ENCODE results near the gene DDX25. TPM values are rescaled to one million over a fixed set of nuclear protein-coding genes. Genes with fewer than 3 reads are reported as not detected.

The DDX25 gene
- total and polyA plus RNA-seq, 2 of the 13 experiments (the other 11 are each of a cell fraction or from before 2014, with no cell fraction given): 0.17 to 0.29 TPM

DNA sequence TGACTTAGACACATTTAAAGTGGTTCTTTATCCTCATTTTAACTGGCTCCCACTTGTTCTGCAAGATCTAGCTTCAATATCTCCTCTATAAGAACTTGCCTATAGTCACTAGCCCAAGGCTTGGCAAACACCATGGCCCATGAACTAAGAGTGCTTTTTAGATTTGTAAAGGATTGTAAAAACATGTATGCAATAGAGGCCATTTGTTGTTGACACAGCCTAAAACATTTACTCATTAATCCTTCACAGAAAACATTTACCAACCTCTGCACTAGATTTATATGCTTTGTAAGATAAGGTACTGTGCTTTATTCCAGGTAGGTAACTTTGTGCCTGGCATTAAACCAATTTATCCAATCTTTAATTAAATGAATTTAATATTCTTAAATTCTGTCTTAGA is 11.3 kb upstream of the DDX25 start (continued):
- TF ChIP-seq, protein P1, sequence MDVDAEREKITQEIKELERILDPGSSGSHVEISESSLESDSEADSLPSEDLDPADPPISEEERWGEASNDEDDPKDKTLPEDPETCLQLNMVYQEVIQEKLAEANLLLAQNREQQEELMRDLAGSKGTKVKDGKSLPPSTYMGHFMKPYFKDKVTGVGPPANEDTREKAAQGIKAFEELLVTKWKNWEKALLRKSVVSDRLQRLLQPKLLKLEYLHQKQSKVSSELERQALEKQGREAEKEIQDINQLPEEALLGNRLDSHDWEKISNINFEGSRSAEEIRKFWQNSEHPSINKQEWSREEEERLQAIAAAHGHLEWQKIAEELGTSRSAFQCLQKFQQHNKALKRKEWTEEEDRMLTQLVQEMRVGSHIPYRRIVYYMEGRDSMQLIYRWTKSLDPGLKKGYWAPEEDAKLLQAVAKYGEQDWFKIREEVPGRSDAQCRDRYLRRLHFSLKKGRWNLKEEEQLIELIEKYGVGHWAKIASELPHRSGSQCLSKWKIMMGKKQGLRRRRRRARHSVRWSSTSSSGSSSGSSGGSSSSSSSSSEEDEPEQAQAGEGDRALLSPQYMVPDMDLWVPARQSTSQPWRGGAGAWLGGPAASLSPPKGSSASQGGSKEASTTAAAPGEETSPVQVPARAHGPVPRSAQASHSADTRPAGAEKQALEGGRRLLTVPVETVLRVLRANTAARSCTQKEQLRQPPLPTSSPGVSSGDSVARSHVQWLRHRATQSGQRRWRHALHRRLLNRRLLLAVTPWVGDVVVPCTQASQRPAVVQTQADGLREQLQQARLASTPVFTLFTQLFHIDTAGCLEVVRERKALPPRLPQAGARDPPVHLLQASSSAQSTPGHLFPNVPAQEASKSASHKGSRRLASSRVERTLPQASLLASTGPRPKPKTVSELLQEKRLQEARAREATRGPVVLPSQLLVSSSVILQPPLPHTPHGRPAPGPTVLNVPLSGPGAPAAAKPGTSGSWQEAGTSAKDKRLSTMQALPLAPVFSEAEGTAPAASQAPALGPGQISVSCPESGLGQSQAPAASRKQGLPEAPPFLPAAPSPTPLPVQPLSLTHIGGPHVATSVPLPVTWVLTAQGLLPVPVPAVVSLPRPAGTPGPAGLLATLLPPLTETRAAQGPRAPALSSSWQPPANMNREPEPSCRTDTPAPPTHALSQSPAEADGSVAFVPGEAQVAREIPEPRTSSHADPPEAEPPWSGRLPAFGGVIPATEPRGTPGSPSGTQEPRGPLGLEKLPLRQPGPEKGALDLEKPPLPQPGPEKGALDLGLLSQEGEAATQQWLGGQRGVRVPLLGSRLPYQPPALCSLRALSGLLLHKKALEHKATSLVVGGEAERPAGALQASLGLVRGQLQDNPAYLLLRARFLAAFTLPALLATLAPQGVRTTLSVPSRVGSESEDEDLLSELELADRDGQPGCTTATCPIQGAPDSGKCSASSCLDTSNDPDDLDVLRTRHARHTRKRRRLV (CRISPR knock-in tag; IDR thresholded peaks at IDR 0.05): no peak
- TF ChIP-seq FOXK2 (IDR thresholded peaks at IDR 0.05) (no peak), SAP130 (CRISPR knock-in tag; IDR thresholded peaks at IDR 0.05; ENCODE audit: low read depth) (no peak), ZNF569 (CRISPR knock-in tag; IDR thresholded peaks at IDR 0.05; ENCODE audit: borderline replicate concordance) (no peak), SMARCE1 (IDR thresholded peaks at IDR 0.05; ENCODE audit: borderline replicate concordance) (no peak), ZNF24 (IDR thresholded peaks at IDR 0.05) (no peak), MIER3 (CRISPR knock-in tag; IDR thresholded peaks at IDR 0.05; ENCODE audit: borderline replicate concordance) (no peak), ZMYM4 (CRISPR knock-in tag; IDR thresholded peaks at IDR 0.05) (no peak)

DNA sequence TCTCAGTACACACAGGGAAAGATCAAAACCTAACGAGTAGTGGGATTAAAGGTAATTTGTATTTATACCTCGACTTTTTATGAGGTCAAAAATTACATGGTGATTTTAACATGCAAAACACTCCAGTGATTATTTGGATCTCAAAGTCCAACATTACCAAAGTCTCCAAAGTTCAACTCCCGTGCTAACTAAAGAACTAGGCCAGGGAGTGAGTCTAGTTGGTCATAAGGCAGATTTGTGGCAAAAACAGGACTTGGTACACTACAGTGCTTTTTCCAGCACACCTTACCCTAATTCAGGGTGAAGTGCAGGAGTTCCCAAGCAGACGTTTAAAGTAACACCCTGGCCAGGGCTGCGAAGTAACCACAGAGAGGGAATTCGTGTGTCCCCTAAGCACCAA is 2.4 kb upstream of the DDX25 start:
- ChIA-PET POLR2A (no interaction called here), CTCF (ENCODE audit: low intra/inter-chr PET ratio, low total read pairs) (no interaction called here)
- no peak for ATAC-seq
- H3K79me2 ChIP-seq (ENCODE audit: insufficient read depth, low read length): peaks cover 11% of the 10 kb centered on the region
- peak overlapping the region; percentile 83 for H3K4me2 ChIP-seq (ENCODE audit: low read depth, low read length)
- no TSS peak for BruUV-seq (replicated peaks)
- H3K4me1 ChIP-seq (ENCODE audit: insufficient read depth, low read length): peaks cover 13% of the 10 kb centered on the region
- intact Hi-C loops (cut with micrococcal nuclease; ENCODE audit: unreplicated experiment): no loop called here
- H3K9ac ChIP-seq (ENCODE audit: insufficient read depth, low read depth, low read length): peak overlapping the region; percentile 81
- H3K36me3 ChIP-seq (replicated peaks in 1 of 2; ENCODE audit: control insufficient read depth in 1 of 2, insufficient read depth in 2 of 2, low read length in 2 of 2): no peaks in the 10 kb centered on the region; a peak in 1 of 5 replicates
- H3K9me3 ChIP-seq (ENCODE audit: low read length): no peaks in the 10 kb centered on the region
- no peak overlapping the region for H3K27ac ChIP-seq (ENCODE audit: extremely low read length, insufficient read depth, low read length)
- FAIRE-seq: no peak
- H4K20me1 ChIP-seq (ENCODE audit: insufficient read depth, low read length): no peaks in the 10 kb centered on the region
- 46% methylated on average over 4 of the region's 6 CpGs for WGBS (ENCODE audit: low lambda C conversion rate)
- H3K4me3 ChIP-seq (replicated peaks in 1 of 3; ENCODE audit: insufficient read depth in 1 of 3, low read depth in 2 of 3, low read length in 3 of 3): peak overlapping the region; percentile 31 to 76 (median 75); a peak in 3 of 6 replicates
- no peaks in the 10 kb centered on the region; a peak in 1 of 5 replicates for H3K27me3 ChIP-seq (ENCODE audit: control insufficient read depth in 1 of 2, insufficient read depth in 2 of 2, low read length in 2 of 2)
- H2AFZ ChIP-seq (ENCODE audit: low read length): no peak overlapping the region
- in situ Hi-C loops (cut with HindIII; ENCODE audit: extremely low pct_ligation_motif_present, low pct_unique_long_range_greater_than_20kb): no loop called here
- DNase-seq (ENCODE audit: low spot score): no peak
- TF ChIP-seq PHB2 (IDR thresholded peaks at IDR 0.05; ENCODE audit: partially characterized antibody) (no peak), IRX3 (CRISPR knock-in tag; IDR thresholded peaks at IDR 0.05; ENCODE audit: borderline replicate concordance, low read depth) (no peak), ZFY (CRISPR knock-in tag; IDR thresholded peaks at IDR 0.05) (no peak), ZNF333 (CRISPR knock-in tag; IDR thresholded peaks at IDR 0.05; ENCODE audit: borderline replicate concordance) (no peak), TP53 (CRISPR knock-in tag; conservative IDR thresholded peaks at IDR 0.05) (no peak), XBP1 (CRISPR knock-in tag; IDR thresholded peaks at IDR 0.05) (no peak)
- TF ChIP-seq, protein P2, sequence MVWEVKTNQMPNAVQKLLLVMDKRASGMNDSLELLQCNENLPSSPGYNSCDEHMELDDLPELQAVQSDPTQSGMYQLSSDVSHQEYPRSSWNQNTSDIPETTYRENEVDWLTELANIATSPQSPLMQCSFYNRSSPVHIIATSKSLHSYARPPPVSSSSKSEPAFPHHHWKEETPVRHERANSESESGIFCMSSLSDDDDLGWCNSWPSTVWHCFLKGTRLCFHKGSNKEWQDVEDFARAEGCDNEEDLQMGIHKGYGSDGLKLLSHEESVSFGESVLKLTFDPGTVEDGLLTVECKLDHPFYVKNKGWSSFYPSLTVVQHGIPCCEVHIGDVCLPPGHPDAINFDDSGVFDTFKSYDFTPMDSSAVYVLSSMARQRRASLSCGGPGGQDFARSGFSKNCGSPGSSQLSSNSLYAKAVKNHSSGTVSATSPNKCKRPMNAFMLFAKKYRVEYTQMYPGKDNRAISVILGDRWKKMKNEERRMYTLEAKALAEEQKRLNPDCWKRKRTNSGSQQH (CRISPR knock-in tag; IDR thresholded peaks at IDR 0.05; ENCODE audit: low read depth): no peak
- TF ChIP-seq, protein P3, sequence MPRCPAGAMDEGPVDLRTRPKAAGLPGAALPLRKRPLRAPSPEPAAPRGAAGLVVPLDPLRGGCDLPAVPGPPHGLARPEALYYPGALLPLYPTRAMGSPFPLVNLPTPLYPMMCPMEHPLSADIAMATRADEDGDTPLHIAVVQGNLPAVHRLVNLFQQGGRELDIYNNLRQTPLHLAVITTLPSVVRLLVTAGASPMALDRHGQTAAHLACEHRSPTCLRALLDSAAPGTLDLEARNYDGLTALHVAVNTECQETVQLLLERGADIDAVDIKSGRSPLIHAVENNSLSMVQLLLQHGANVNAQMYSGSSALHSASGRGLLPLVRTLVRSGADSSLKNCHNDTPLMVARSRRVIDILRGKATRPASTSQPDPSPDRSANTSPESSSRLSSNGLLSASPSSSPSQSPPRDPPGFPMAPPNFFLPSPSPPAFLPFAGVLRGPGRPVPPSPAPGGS (CRISPR knock-in tag; IDR thresholded peaks at IDR 0.05): no peak
